DND-41 (cell line): Measurements from ENCODE around the gene CYP19A1.

Experiments used
- ATAC-seq: fragments of 200-7000 bp; cut with Tn5 transposase; 3 replicates; pipeline ENCODE4 v1.9.1; 2021; ENCODE audit warnings: low read depth; ENCODE audit not compliant: insufficient read depth
- DNase-seq: peaks from one replicate; pipeline ENCODE4 v3.0.0-alpha.2; 2020
- H2AFZ ChIP-seq: 2 replicates; pipeline ENCODE4 v1.6.0; 2012; ENCODE audit warnings: low read depth, low read length
- H3K27ac ChIP-seq: 2 replicates; pipeline ENCODE4 v1.5.1; 2012; ENCODE audit warnings: low read length, inconsistent platforms
- H3K27me3 ChIP-seq: fragments of 200-600 bp; sonication (generic); 2 replicates; pipeline ENCODE4 v1.6.0; 2012; ENCODE audit warnings: low read length, mild to moderate bottlenecking, inconsistent platforms; ENCODE audit not compliant: insufficient read depth, poor library complexity
- H3K36me3 ChIP-seq: 2 replicates; pipeline ENCODE4 v1.5.1; 2012; ENCODE audit warnings: low read length, inconsistent platforms; ENCODE audit not compliant: insufficient read depth
- H3K4me1 ChIP-seq: 2 replicates; pipeline ENCODE4 v1.5.1; 2012; ENCODE audit warnings: mild to moderate bottlenecking, low read length; ENCODE audit not compliant: insufficient read depth
- H3K4me2 ChIP-seq: 2 replicates; pipeline ENCODE4 v1.6.0; 2012; ENCODE audit warnings: mild to moderate bottlenecking, moderate library complexity, low read length, inconsistent platforms; ENCODE audit not compliant: insufficient read depth
- H3K4me3 ChIP-seq, 2 experiments: fragments of 200-600 bp in 1 of 2; shearing (Covaris generic) in 1 of 2; 2 replicates each; pipeline ENCODE4 v1.5.1; 2012 to 2016; ENCODE audit warnings: inconsistent platforms in 2 of 2, low read length in 2 of 2, mild to moderate bottlenecking in 2 of 2, low read depth in 1 of 2, moderate library complexity in 1 of 2
- H3K79me2 ChIP-seq: 2 replicates; pipeline ENCODE4 v1.6.0; 2012; ENCODE audit warnings: low read length, inconsistent platforms; ENCODE audit not compliant: insufficient read depth
- H3K9ac ChIP-seq: 2 replicates; pipeline ENCODE4 v1.6.0; 2012; ENCODE audit warnings: low read depth, mild to moderate bottlenecking, inconsistent platforms, low read length, moderate library complexity
- H3K9me3 ChIP-seq: 2 replicates; pipeline ENCODE4 v1.5.1; 2012; ENCODE audit warnings: low read length, moderate library complexity, mild to moderate bottlenecking, inconsistent platforms; ENCODE audit not compliant: insufficient read depth, severe bottlenecking
- H4K20me1 ChIP-seq: 2 replicates; pipeline ENCODE4 v1.6.0; 2012; ENCODE audit warnings: low read length; ENCODE audit not compliant: insufficient read depth
- EZH2 ChIP-seq: IDR thresholded peaks from 3 replicates; pipeline ENCODE4 v1.6.1; 2012; ENCODE audit warnings: borderline replicate concordance, low read depth, mild to moderate bottlenecking, moderate library complexity, low read length, inconsistent platforms; ENCODE audit not compliant: severe bottlenecking
- TF ChIP-seq, protein P1 (sequence below): IDR thresholded peaks from 2 replicates; pipeline ENCODE4 v1.5.1; 2012; ENCODE audit warnings: borderline replicate concordance, low read length, moderate library complexity, mild to moderate bottlenecking; ENCODE audit not compliant: poor library complexity, severe bottlenecking; ENCODE audit errors: extremely low read depth

Gene CYP19A1

GRCh38 chr15:51226576-51227210, 111.7 kb downstream of the CYP19A1 start:
- no peak for DNase-seq

GRCh38 chr15:51224428-51224827, 114.0 kb downstream of the CYP19A1 start:
- no peaks in the 10 kb centered on the region for H3K9me3 ChIP-seq
- no peak overlapping the region for H2AFZ ChIP-seq
- DNase-seq (no peak), ATAC-seq (no peak)
- no peaks in the 10 kb centered on the region for H3K27me3 ChIP-seq
- H3K4me3 ChIP-seq: no peak overlapping the region
- no peak overlapping the region for H3K4me2 ChIP-seq
- H3K4me1 ChIP-seq: no peaks in the 10 kb centered on the region
- H3K79me2 ChIP-seq: no peaks in the 10 kb centered on the region
- no peak for TF ChIP-seq EZH2
- TF ChIP-seq, protein P1, sequence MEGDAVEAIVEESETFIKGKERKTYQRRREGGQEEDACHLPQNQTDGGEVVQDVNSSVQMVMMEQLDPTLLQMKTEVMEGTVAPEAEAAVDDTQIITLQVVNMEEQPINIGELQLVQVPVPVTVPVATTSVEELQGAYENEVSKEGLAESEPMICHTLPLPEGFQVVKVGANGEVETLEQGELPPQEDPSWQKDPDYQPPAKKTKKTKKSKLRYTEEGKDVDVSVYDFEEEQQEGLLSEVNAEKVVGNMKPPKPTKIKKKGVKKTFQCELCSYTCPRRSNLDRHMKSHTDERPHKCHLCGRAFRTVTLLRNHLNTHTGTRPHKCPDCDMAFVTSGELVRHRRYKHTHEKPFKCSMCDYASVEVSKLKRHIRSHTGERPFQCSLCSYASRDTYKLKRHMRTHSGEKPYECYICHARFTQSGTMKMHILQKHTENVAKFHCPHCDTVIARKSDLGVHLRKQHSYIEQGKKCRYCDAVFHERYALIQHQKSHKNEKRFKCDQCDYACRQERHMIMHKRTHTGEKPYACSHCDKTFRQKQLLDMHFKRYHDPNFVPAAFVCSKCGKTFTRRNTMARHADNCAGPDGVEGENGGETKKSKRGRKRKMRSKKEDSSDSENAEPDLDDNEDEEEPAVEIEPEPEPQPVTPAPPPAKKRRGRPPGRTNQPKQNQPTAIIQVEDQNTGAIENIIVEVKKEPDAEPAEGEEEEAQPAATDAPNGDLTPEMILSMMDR: no peak
- H3K9ac ChIP-seq: no peak overlapping the region
- no peaks in the 10 kb centered on the region for H4K20me1 ChIP-seq
- H3K36me3 ChIP-seq: no peaks in the 10 kb centered on the region
- no peak overlapping the region for H3K27ac ChIP-seq

More at GRCh38 chr15:51226576-51227210, 111.7 kb downstream of the CYP19A1 start:
- no peak for TF ChIP-seq EZH2
- TF ChIP-seq, protein P1: no peak
- Histone ChIP-seq H2AFZ (no peak overlapping the region), H4K20me1 (no peaks in the 10 kb centered on the region), H3K9ac (no peak overlapping the region), H3K79me2 (no peaks in the 10 kb centered on the region), H3K27me3 (no peaks in the 10 kb centered on the region), H3K4me2 (no peak overlapping the region), H3K36me3 (no peaks in the 10 kb centered on the region), H3K4me3 (no peak overlapping the region), H3K9me3 (no peaks in the 10 kb centered on the region), H3K4me1 (no peaks in the 10 kb centered on the region), H3K27ac (no peak overlapping the region)
- ATAC-seq: no peak

DNA sequence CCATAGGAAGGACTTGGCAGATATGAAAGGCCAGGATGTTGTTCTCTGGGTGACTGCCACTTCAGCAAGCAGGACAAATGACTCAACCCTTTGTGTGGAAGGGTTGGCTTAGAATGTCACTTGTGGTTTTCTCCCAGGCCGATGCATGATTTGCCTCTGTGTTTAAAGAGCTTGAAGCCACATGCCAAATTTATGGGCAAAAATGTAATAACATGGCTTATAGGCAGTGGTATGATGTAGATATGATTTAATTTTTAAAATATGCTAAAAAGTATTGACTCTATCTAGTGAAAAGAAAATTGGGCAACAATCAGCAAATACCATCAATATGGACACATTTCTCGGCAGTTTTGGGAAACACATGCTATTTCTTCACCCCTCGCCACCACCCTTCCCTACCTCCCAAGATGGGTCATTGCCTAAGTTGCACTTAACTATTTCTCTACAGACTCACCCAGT, 114.6 kb downstream of the CYP19A1 start:
- no peak for TF ChIP-seq EZH2
- TF ChIP-seq, protein P1: no peak
- H4K20me1 ChIP-seq: no peaks in the 10 kb centered on the region
- H3K4me1 ChIP-seq: no peaks in the 10 kb centered on the region
- no peaks in the 10 kb centered on the region for H3K9me3 ChIP-seq
- ATAC-seq: no peak
- no peak overlapping the region for H3K9ac ChIP-seq
- H3K27me3 ChIP-seq: no peaks in the 10 kb centered on the region
- no peak overlapping the region for H3K27ac ChIP-seq
- no peak overlapping the region for H3K4me3 ChIP-seq
- no peaks in the 10 kb centered on the region for H3K36me3 ChIP-seq
- DNase-seq: no peak
- H3K79me2 ChIP-seq: no peaks in the 10 kb centered on the region
- H2AFZ ChIP-seq: no peak overlapping the region
- H3K4me2 ChIP-seq: no peak overlapping the region
